GM12801 (cell line): ENCODE measurements around the gene COG8.

Experiments used
- TF ChIP-seq, protein P1 (sequence below): IDR thresholded peaks from one replicate; pipeline ENCODE4 v1.5.1; 2011; ENCODE audit warnings: control low read depth; ENCODE audit not compliant: insufficient read length; ENCODE audit errors: extremely low read depth

The COG8 gene

DNA sequence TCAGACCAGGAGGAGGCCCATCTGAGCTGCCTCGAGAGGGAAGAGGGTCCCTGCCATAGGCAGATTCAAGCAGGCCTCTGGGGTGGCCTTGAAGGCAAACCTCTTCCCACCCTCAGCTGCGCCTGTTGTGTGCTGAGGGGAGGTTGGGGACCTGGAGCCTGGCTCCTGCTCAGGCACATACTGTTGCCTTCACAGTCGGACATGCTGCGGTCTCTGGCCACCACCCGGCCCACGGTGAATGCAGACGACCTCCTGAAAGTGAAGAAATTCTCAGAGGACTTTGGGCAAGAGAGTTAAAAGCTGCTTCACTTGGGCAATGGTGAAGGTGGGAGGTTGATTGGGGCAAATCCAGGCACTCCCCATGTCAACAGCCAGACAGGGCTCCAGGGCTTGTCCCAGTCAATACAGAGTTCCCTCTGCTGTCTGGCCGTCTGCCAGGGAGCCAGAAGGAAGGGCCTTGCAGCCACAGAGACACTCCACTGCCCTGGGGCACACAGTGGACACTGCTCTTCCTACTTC is 15.3 kb downstream of the COG8 start:
- TF ChIP-seq, protein P1, sequence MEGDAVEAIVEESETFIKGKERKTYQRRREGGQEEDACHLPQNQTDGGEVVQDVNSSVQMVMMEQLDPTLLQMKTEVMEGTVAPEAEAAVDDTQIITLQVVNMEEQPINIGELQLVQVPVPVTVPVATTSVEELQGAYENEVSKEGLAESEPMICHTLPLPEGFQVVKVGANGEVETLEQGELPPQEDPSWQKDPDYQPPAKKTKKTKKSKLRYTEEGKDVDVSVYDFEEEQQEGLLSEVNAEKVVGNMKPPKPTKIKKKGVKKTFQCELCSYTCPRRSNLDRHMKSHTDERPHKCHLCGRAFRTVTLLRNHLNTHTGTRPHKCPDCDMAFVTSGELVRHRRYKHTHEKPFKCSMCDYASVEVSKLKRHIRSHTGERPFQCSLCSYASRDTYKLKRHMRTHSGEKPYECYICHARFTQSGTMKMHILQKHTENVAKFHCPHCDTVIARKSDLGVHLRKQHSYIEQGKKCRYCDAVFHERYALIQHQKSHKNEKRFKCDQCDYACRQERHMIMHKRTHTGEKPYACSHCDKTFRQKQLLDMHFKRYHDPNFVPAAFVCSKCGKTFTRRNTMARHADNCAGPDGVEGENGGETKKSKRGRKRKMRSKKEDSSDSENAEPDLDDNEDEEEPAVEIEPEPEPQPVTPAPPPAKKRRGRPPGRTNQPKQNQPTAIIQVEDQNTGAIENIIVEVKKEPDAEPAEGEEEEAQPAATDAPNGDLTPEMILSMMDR = no peak

DNA sequence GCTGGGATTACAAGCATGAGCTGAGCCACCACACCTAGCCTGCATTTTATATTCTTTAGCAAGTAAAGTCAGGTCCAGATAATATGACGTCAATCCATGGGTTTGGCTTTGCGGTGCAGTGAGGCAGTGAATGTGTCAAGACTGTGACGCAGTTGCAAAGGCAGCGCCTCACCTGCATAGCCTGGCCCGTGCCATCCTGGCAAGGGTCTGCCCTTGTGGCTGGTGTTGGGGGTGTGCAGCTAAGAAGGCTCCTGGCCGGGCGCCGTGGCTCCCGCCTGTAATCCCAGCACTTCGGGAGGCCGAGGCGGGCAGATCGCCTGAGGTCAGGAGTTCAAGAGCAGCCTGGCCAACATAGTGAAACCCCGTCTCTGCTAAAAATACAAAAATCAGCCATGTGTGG is 15.9 kb downstream of the COG8 start:
- TF ChIP-seq, protein P1 = no peak

DNA sequence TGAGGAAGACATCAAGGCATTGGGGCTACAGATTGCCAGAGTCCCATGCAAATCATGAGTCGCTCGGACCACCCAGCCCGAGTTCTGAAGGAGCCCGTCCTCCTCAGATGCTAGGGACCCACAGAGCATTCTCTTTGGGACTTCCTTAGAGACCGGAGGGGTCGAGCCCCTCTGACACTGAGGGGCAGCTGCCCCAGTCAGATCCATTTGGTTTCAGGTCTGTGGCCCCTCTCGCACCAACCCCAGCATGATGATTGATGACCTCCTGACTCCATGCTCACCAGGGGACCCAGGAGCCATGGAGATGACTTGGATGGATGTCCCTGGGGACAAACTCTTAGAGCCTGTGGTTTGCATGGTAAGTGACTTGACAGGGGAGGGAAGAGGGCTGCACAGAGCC is 17.0 kb downstream of the COG8 start:
- TF ChIP-seq, protein P1 = no peak

DNA sequence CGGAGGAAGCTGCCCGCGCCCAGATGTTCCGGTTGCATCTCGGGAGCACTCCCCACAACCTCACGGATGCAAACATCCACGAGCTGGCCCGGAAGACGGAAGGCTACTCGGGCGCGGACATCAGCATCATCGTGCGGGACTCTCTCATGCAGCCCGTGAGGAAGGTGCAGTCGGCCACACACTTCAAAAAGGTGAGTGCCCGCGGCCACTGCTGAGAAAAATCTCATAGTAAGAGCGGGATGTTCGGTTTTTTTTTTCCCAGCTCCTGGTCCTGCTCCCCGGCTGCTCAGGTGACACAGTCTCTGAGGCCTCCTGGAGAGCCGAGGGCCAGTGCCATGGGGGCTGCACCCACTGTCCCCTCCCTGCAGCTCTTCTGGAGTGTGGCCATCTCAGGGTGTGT is 18.3 kb downstream of the COG8 start:
- TF ChIP-seq, protein P1 = no peak

DNA sequence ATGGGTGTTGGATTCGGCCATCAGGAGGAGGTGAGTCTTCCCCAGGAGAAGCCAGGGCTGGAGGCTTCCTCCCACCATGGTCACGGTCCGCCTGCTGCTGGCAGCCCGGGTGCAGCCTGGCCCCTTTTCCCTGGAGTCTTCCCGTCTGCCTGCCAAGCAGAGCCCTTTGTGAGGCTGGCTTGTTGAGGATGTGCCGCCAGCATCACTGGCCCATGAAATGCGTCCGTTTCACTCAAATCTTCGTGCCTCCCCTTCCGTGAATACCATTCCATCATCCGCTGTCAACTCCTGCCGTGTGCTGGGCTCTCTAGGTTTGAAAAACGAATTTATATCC is 18.7 kb downstream of the COG8 start:
- TF ChIP-seq, protein P1 = no peak

DNA sequence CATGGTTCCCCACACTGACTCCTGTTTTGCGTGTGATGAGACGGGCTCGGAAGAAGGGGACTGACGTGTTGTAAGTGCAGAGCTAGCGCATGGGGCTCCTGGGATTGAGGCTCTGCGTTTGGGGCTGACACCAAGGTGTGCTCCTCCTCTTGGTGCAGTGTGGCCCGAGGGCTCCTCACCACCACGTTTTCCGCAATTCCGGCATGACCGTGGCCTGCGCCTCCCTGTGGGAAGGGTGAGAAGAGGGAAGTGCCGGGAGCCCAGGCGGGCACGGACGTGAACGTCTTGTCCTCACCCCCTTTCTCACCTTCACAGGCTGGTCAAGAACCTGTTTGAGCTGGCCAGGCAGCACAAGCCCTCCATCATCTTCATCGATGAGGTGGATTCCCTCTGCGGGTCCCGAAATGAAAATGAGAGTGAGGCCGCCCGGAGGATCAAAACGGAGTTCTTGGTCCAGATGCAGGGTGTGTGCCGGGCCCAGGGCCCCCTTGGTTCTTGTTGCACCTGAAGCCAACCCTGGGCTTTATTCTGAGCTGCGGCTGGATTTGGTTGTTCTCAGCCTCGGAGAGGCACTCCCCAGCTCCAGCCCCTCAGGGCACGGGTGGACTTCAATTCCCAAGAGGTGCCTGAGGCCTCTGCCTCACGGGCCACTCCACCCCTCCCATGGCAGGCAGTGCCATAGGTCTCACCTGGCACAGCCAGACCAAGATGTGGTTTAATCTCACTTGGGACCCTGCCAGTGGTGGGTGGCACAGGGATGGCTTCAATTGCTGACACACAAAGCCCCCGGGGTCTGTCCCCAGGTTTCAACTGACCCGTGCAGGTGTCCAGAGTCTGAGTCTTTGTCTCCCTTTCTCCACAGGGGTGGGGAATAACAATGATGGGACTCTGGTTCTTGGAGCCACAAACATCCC is 19.3 kb downstream of the COG8 start:
- TF ChIP-seq, protein P1 = no peak

DNA sequence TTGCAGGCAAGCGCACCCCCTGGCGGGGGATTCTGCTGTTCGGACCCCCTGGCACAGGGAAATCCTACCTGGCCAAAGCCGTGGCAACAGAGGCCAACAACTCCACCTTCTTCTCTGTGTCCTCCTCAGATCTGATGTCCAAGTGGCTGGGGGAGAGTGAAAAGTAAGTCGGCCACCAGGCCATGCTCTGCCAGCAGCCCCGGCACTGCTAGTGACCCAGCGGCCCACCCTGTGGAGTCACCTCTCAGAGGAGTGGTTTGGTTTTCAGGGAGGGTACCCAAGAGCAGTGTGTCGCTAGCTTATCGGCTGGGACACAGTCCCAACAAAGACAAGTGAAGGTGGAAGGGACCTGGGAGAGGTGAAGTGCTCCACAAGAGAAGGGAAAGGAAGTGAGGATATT is 20.0 kb downstream of the COG8 start:
- TF ChIP-seq, protein P1 = no peak
